ENCODE measurements around the gene MYBL2.
A peak's percentile ranks its signal among the peaks of the same experiment; 100 is the strongest.
"Not testable (repeated sequence)": the region's sequence is repeated elsewhere in the genome, so short reads cannot be mapped to it uniquely, and the experiment has no call there.

MYBL2 gene

GRCh38 chr20:43755390-43755789, 88.5 kb downstream of the MYBL2 start:
- Histone ChIP-seq H3K4me3 (ENCODE audit: control insufficient read depth in 1 of 7, extremely low read depth in 1 of 7, insufficient read depth in 4 of 7, low read depth in 2 of 7, low read length in 6 of 7) (no peak overlapping the region), H3K27me3 (replicated peaks in 2 of 5; ENCODE audit: control insufficient read depth in 4 of 5, insufficient read depth in 5 of 5, low read length in 4 of 5) (peaks cover 0 to 21% (median 2%) of the 10 kb centered on the region in 5 experiments), H3K36me3 (ENCODE audit: control insufficient read depth in 4 of 4, insufficient read depth in 4 of 4, low read length in 3 of 4) (no peaks in the 10 kb centered on the region), H3K27ac (ENCODE audit: insufficient read depth in 1 of 2, low read depth in 1 of 2, low read length in 2 of 2, poor library complexity in 1 of 2, severe bottlenecking in 2 of 2) (no peak overlapping the region), H3K4me1 (ENCODE audit: control extremely low read depth in 1 of 4, control insufficient read depth in 4 of 4, insufficient read depth in 4 of 4, low read length in 3 of 4) (peaks cover 0 to 25% (median 10%) of the 10 kb centered on the region in 4 experiments), H3K9me3 (ENCODE audit: control extremely low read depth in 1 of 5, control insufficient read depth in 4 of 5, insufficient read depth in 2 of 5, low read depth in 1 of 5, low read length in 4 of 5) (no peaks in the 10 kb centered on the region)
- CTCF ChIA-PET = interaction anchor here (1.3 kb wide), 1 partner anchor 325 kb away, joined by 4 read pairs; no protein-coding TSS in a partner anchor
- POLR2A ChIA-PET = no interaction called here
- no peak for DNase-seq
- WGBS (ENCODE audit: insufficient coverage) = 93% methylated on average over 7 of the region's 7 CpGs

DNA sequence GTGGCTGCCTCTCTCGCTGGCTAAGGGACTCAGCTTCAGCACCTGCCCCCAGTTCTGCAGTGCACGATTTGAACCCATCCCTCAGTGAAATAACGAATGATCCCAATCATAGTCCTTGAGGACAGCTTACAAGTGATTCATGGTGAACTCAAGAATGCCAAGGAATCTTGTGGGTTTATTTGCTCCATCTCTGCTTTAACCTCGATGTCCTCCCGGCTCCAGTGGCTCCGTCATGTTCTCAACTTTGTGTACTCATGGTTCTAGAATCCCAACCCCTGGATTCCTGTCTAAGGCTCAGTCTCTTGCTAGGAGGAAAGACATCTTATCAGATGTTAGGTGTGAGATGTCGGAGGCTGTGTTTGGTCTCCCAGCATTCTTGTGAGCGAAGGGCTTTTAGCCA, 88.9 kb downstream of the MYBL2 start:
- no peak for DNase-seq
- Histone ChIP-seq H3K4me3 (ENCODE audit: control insufficient read depth in 1 of 7, extremely low read depth in 1 of 7, insufficient read depth in 4 of 7, low read depth in 2 of 7, low read length in 6 of 7) (no peak overlapping the region), H3K27me3 (replicated peaks in 2 of 5; ENCODE audit: control insufficient read depth in 4 of 5, insufficient read depth in 5 of 5, low read length in 4 of 5) (peaks cover 0 to 21% (median under 1%) of the 10 kb centered on the region in 5 experiments), H3K4me1 (ENCODE audit: control extremely low read depth in 1 of 4, control insufficient read depth in 4 of 4, insufficient read depth in 4 of 4, low read length in 3 of 4) (peaks cover 0 to 23% (median 10%) of the 10 kb centered on the region in 4 experiments), H3K9me3 (ENCODE audit: control extremely low read depth in 1 of 5, control insufficient read depth in 4 of 5, insufficient read depth in 2 of 5, low read depth in 1 of 5, low read length in 4 of 5) (no peaks in the 10 kb centered on the region), H3K27ac (ENCODE audit: insufficient read depth in 1 of 2, low read depth in 1 of 2, low read length in 2 of 2, poor library complexity in 1 of 2, severe bottlenecking in 2 of 2) (no peak overlapping the region), H3K36me3 (ENCODE audit: control insufficient read depth in 4 of 4, insufficient read depth in 4 of 4, low read length in 3 of 4) (no peaks in the 10 kb centered on the region)
- CTCF ChIA-PET = interaction anchor here (1.3 kb wide), 1 partner anchor 325 kb away, joined by 4 read pairs; no protein-coding TSS in a partner anchor
- POLR2A ChIA-PET = no interaction called here
- WGBS (ENCODE audit: insufficient coverage) = 94% methylated on average over 6 of the region's 8 CpGs

DNA sequence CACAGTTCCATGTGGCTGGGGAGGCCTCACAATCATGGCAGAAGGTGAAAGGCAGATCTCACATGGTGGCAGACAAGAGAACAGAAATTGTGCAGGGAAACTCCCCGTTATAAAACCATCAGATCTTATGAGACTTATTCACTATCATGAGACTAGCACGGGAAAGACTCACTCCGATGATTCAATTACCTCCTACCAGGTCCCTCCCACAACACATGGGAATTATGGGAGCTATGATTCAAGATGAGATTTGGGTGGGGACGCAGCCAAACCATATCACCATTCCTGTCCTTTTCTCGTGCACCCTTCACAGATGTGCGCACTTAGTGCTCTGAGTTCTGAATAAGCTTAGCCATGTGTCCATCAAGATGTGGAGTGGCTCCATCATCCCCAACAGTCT, 91.0 kb downstream of the MYBL2 start:
- CTCF ChIA-PET; H3K9me3 ChIP-seq (ENCODE audit: control extremely low read depth in 1 of 5, control insufficient read depth in 4 of 5, insufficient read depth in 2 of 5, low read depth in 1 of 5, low read length in 4 of 5); H3K36me3 ChIP-seq (ENCODE audit: control insufficient read depth in 4 of 4, insufficient read depth in 4 of 4, low read length in 3 of 4); H3K4me3 ChIP-seq (ENCODE audit: control insufficient read depth in 1 of 7, extremely low read depth in 1 of 7, insufficient read depth in 4 of 7, low read depth in 2 of 7, low read length in 6 of 7); H3K4me1 ChIP-seq (ENCODE audit: control extremely low read depth in 1 of 4, control insufficient read depth in 4 of 4, insufficient read depth in 4 of 4, low read length in 3 of 4); DNase-seq; H3K27ac ChIP-seq (ENCODE audit: insufficient read depth in 1 of 2, low read depth in 1 of 2, low read length in 2 of 2, poor library complexity in 1 of 2, severe bottlenecking in 2 of 2); H3K27me3 ChIP-seq (replicated peaks in 2 of 5; ENCODE audit: control insufficient read depth in 4 of 5, insufficient read depth in 5 of 5, low read length in 4 of 5); POLR2A ChIA-PET: not testable (repeated sequence)
- WGBS (ENCODE audit: insufficient coverage) = 97% methylated on average over 3 of the region's 6 CpGs

DNA sequence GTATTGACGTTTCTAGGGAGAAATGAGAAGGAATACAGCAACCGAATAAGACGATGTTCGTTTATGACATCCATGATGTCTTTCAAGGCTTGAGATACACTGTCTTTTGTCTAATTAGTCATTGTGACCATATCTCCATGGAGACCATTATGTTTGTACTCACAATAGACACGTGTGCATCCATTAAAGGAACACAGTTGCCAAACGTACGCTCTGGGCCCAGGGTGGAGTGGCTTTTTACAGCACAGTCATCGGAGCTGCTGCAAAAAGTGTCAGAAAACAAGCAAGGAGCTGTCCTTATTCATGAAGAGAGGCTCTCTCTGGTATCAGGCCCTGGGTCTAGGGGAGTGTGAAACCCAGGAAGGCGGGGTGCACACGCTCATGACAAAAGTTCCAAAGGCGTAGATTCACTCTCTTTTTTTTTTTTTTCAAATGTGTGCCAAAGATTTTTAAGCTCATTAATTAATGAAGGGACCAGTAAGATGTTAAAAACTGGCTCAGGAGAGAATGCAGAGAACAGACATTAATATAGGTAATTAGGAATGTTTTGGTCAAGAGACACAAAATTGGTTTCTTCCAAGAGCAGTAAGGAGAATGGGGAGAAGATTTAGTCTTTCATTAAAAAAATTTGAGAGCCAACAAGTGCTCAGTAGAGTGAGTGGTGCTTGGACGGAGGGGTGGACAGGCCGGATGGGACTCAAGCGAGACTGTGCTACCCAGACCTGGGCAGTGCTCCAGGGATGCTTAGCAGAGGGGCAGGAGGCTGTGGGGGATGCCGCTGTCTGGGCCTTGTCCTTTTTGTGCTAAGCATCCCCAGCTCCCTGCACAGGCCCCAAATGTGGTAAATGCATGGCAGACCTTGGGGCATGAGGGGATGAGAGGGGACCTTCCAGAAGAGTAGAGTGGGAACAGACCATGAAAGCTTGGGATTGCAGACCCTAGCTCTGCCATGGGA, 94.7 kb downstream of the MYBL2 start:
- no peak overlapping the region for H3K4me3 ChIP-seq (ENCODE audit: control insufficient read depth in 1 of 7, extremely low read depth in 1 of 7, insufficient read depth in 4 of 7, low read depth in 2 of 7, low read length in 6 of 7)
- 96% methylated on average over 14 of the region's 15 CpGs for WGBS (ENCODE audit: insufficient coverage)
- H3K27ac ChIP-seq (ENCODE audit: insufficient read depth in 1 of 2, low read depth in 1 of 2, low read length in 2 of 2, poor library complexity in 1 of 2, severe bottlenecking in 2 of 2) = no peak overlapping the region
- H3K36me3 ChIP-seq (ENCODE audit: control insufficient read depth in 4 of 4, insufficient read depth in 4 of 4, low read length in 3 of 4) = no peaks in the 10 kb centered on the region
- no peaks in the 10 kb centered on the region for H3K4me1 ChIP-seq (ENCODE audit: control extremely low read depth in 1 of 4, control insufficient read depth in 4 of 4, insufficient read depth in 4 of 4, low read length in 3 of 4)
- no peaks in the 10 kb centered on the region for H3K9me3 ChIP-seq (ENCODE audit: control extremely low read depth in 1 of 5, control insufficient read depth in 4 of 5, insufficient read depth in 2 of 5, low read depth in 1 of 5, low read length in 4 of 5)
- peaks cover 0 to 15% (median 3%) of the 10 kb centered on the region in 5 experiments for H3K27me3 ChIP-seq (replicated peaks in 2 of 5; ENCODE audit: control insufficient read depth in 4 of 5, insufficient read depth in 5 of 5, low read length in 4 of 5)
- peak in 1 of 3 donors; percentile 42 for DNase-seq
- ChIA-PET CTCF (no interaction called here), POLR2A (no interaction called here)

DNA sequence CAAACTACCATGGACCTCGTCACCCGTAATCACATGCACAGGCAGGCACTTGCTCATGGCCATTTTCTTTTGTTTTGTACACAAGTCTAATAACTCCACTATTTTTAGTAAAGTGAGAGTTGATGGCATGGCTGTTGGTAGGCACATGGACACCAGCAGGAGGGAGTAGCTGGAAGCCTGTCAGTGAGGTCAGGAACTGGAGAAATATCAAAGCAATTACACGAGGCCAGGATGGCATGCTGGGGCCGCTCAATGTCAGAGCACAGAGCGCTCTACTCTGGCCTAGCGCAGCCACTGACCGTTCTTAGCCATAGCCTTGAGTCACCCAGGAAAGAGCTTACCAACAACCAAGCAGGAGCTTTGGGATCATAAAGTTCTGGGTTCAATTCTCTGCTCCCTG, 96.0 kb downstream of the MYBL2 start:
- Histone ChIP-seq H3K27ac (ENCODE audit: insufficient read depth in 1 of 2, low read depth in 1 of 2, low read length in 2 of 2, poor library complexity in 1 of 2, severe bottlenecking in 2 of 2) (no peak overlapping the region), H3K4me3 (ENCODE audit: control insufficient read depth in 1 of 7, extremely low read depth in 1 of 7, insufficient read depth in 4 of 7, low read depth in 2 of 7, low read length in 6 of 7) (no peak overlapping the region), H3K9me3 (ENCODE audit: control extremely low read depth in 1 of 5, control insufficient read depth in 4 of 5, insufficient read depth in 2 of 5, low read depth in 1 of 5, low read length in 4 of 5) (no peaks in the 10 kb centered on the region), H3K27me3 (replicated peaks in 2 of 5; ENCODE audit: control insufficient read depth in 4 of 5, insufficient read depth in 5 of 5, low read length in 4 of 5) (peaks cover 0 to 28% (median 8%) of the 10 kb centered on the region in 5 experiments), H3K4me1 (ENCODE audit: control extremely low read depth in 1 of 4, control insufficient read depth in 4 of 4, insufficient read depth in 4 of 4, low read length in 3 of 4) (no peaks in the 10 kb centered on the region), H3K36me3 (ENCODE audit: control insufficient read depth in 4 of 4, insufficient read depth in 4 of 4, low read length in 3 of 4) (no peaks in the 10 kb centered on the region)
- CTCF ChIA-PET = no interaction called here
- no peak for DNase-seq
- 85% methylated on average over 6 of the region's 7 CpGs for WGBS (ENCODE audit: insufficient coverage)
- POLR2A ChIA-PET = no interaction called here

DNA sequence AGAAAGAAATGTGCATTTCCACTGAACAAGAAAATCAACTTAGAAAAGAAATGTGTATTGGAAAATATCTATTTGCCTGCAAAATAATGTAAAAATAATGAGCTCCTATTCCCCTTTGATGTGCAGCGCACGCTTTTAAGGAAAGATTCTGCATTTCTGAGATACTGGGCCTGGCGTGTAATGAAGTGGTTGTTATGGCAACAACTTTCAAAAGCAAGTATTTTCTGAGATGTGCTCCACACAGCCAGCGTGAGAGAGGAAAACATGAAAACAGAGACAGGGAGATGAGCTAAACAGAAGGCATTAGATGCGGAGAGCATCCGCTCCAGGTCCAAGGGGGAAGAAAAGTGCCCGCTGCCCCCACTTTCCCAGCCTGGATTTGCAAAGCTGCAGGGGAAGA, 99.0 kb downstream of the MYBL2 start:
- no peak for DNase-seq
- H3K27ac ChIP-seq (ENCODE audit: insufficient read depth in 1 of 2, low read depth in 1 of 2, low read length in 2 of 2, poor library complexity in 1 of 2, severe bottlenecking in 2 of 2) = no peak overlapping the region
- no peaks in the 10 kb centered on the region for H3K36me3 ChIP-seq (ENCODE audit: control insufficient read depth in 4 of 4, insufficient read depth in 4 of 4, low read length in 3 of 4)
- ChIA-PET CTCF (no interaction called here), POLR2A (no interaction called here)
- 82% methylated on average over 7 of the region's 7 CpGs for WGBS (ENCODE audit: insufficient coverage)
- peaks cover 0 to 38% (median 12%) of the 10 kb centered on the region in 5 experiments for H3K27me3 ChIP-seq (replicated peaks in 2 of 5; ENCODE audit: control insufficient read depth in 4 of 5, insufficient read depth in 5 of 5, low read length in 4 of 5)
- H3K4me3 ChIP-seq (ENCODE audit: control insufficient read depth in 1 of 7, extremely low read depth in 1 of 7, insufficient read depth in 4 of 7, low read depth in 2 of 7, low read length in 6 of 7) = no peak overlapping the region
- no peaks in the 10 kb centered on the region for H3K4me1 ChIP-seq (ENCODE audit: control extremely low read depth in 1 of 4, control insufficient read depth in 4 of 4, insufficient read depth in 4 of 4, low read length in 3 of 4)
- H3K9me3 ChIP-seq (ENCODE audit: control extremely low read depth in 1 of 5, control insufficient read depth in 4 of 5, insufficient read depth in 2 of 5, low read depth in 1 of 5, low read length in 4 of 5) = no peaks in the 10 kb centered on the region

Measured in common myeloid progenitor, CD34-positive (primary cell).